NCI-H510A treated with DMSO at 0.1 percent for 48 hours (cell line): ENCODE measurements around the gene C10orf62.
"Not testable (repeated sequence)": the region's sequence is repeated elsewhere in the genome, so short reads cannot be mapped to it uniquely, and the experiment has no call there.

Experiments used
- DNase-seq: peaks from one replicate; lab custom pipeline; 2025; lab: John Stamatoyannopoulos, UW

C10orf62 gene

GRCh38 chr10:97589479-97589878, at the start of gene C10orf62:
TSS of gene C10orf62 (plus strand) at chr10:97589721. CDS start at chr10:97589898, 177 bp downstream.
- no peak for DNase-seq

GRCh38 chr10:97540669-97541500, 48.6 kb upstream of the C10orf62 start:
- DNase-seq, result no peak

GRCh38 chr10:97542169-97543024, 47.1 kb upstream of the C10orf62 start:
- no peak for DNase-seq

- DNase-seq, result peak; percentile 4
Observed at GRCh38 chr10:97543025-97543546, 46.4 kb upstream of the C10orf62 start.

- DNase-seq, result no peak
Observed at GRCh38 chr10:97546456-97547270, 42.9 kb upstream of the C10orf62 start.

- no peak for DNase-seq
Observed at GRCh38 chr10:97547271-97547600, 42.3 kb upstream of the C10orf62 start.

- peak; percentile 15 for DNase-seq
Observed at GRCh38 chr10:97547962-97548361, 41.6 kb upstream of the C10orf62 start.

- no peak for DNase-seq
Observed at GRCh38 chr10:97548828-97549455, 40.6 kb upstream of the C10orf62 start.

- peak; percentile 86 for DNase-seq
Observed at GRCh38 chr10:97549587-97550322, 39.8 kb upstream of the C10orf62 start.

- peak; percentile 58 for DNase-seq
Observed at GRCh38 chr10:97550336-97551149, 39.0 kb upstream of the C10orf62 start.

- no peak for DNase-seq
Observed at GRCh38 chr10:97551271-97551670, 38.2 kb upstream of the C10orf62 start.

GRCh38 chr10:97553575-97554031, 35.9 kb upstream of the C10orf62 start:
- DNase-seq, result peak; percentile 84

- DNase-seq, result not testable (repeated sequence)
Observed at GRCh38 chr10:97554336-97554735, 35.2 kb upstream of the C10orf62 start.

GRCh38 chr10:97555541-97555940, 34.0 kb upstream of the C10orf62 start:
- not testable (repeated sequence) for DNase-seq

- not testable (repeated sequence) for DNase-seq
Observed at GRCh38 chr10:97560731-97561381, 28.7 kb upstream of the C10orf62 start.

- DNase-seq, result not testable (repeated sequence)
Observed at GRCh38 chr10:97561386-97562077, 28.0 kb upstream of the C10orf62 start.

GRCh38 chr10:97562329-97562728, 27.2 kb upstream of the C10orf62 start:
- not testable (repeated sequence) for DNase-seq

- no peak for DNase-seq
Observed at GRCh38 chr10:97563337-97563736, 26.2 kb upstream of the C10orf62 start.
